Osteocyte (in vitro differentiated cells): ENCODE results near the gene MRPL34. TPM values are rescaled to one million over a fixed set of nuclear protein-coding genes. Genes with fewer than 3 reads are reported as not detected.

Source experiments
- DNase-seq: peaks from one replicate; pipeline ENCODE4 v3.0.0; 2021; ENCODE audit warnings: mixed read lengths; ENCODE audit not compliant: unreplicated experiment; ENCODE audit errors: extremely low spot score
- H3K27ac Mint-ChIP-seq: one replicate; pipeline ENCODE4 v1.8.0; 2021; ENCODE audit warnings: mild to moderate bottlenecking, mixed read lengths; ENCODE audit not compliant: unreplicated experiment
- H3K27me3 Mint-ChIP-seq: one replicate; pipeline ENCODE4 v1.8.0; 2021; ENCODE audit warnings: mixed read lengths; ENCODE audit not compliant: unreplicated experiment
- H3K36me3 Mint-ChIP-seq: one replicate; pipeline ENCODE4 v1.8.0; 2021; ENCODE audit warnings: mixed read lengths; ENCODE audit not compliant: unreplicated experiment
- H3K4me1 Mint-ChIP-seq: one replicate; pipeline ENCODE4 v1.8.0; 2021; ENCODE audit warnings: mixed read lengths; ENCODE audit not compliant: unreplicated experiment
- H3K4me3 Mint-ChIP-seq: one replicate; pipeline ENCODE4 v1.8.0; 2021; ENCODE audit warnings: mild to moderate bottlenecking, moderate library complexity, mixed read lengths; ENCODE audit not compliant: unreplicated experiment
- H3K9me3 Mint-ChIP-seq: one replicate; pipeline ENCODE4 v1.8.0; 2021; ENCODE audit warnings: mixed read lengths; ENCODE audit not compliant: unreplicated experiment
- CTCF ChIP-seq: fragments of 200-600 bp; sonication (generic); IDR thresholded peaks from 2 replicates; pipeline ENCODE4 v1.5.0; 2021; ENCODE audit warnings: antibody characterized with exemption, mild to moderate bottlenecking, moderate library complexity
- total RNA-seq: library from RNA; stranded (reverse); gene quantifications from 2 replicates; pipeline ENCODE4 v1.2.1, GENCODE V29; 2021

The MRPL34 gene
- total RNA-seq, 1 donor from 2014 or later, result 66.9 TPM

DNA sequence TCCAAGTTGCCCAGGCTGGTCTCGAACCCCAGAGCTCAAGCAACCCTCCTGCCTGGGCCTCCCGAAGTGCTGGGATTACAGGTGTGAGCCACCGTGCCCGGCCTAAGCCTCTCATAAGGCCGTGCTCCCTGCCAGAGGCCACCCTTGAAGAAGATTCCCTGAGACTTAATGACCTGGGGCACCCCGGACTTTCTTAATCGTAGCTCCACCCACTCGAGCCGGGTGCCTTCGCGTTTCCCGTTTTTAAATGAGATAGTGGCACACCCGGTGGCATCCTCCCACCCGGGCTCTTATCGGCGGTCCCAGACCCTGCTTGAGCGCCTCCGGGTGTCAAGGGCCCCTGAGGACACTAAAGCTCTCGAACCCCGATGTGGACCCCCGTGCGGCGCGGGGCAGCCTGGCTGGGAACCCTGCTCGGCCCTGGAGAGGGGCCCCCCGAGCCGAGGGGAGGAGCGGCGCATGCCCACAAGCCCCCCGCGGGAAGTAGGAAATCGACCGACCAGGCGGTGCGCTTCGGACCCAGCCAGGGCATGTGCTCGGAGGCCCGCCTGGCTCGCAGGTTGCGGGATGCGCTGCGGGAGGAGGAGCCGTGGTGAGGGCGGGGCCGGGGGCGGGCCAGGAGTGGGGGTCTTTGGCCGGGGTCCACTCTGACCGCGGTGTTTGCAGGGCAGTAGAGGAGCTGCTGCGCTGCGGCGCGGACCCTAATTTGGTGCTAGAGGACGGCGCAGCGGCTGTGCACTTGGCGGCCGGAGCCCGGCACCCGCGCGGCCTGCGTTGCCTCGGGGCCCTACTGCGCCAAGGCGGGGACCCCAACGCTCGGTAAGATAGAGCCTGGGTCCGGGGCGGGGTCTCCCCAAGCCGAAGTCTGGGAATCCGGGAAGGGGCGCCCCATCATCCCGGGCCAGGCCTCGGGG, 24.0 kb upstream of the MRPL34 start, which contains the start of gene ANKLE1:
ANKLE1 (plus strand) TSS at position 511 of the 914 bp plus-strand sequence; CDS start at position 531, 20 bp downstream.
- Mint-ChIP-seq H3K9me3 (no peaks in the 10 kb centered on the region), H3K27ac (no peak within 1 kb of the TSS), H3K4me1 (peaks cover 3% of the 10 kb centered on the region), H3K36me3 (peaks cover 4% of the 10 kb centered on the region), H3K4me3 (peak within 1 kb of the TSS; percentile 65), H3K27me3 (no peaks in the 10 kb centered on the region)
- DNase-seq, result no peak
- no peak for TF ChIP-seq CTCF

- Mint-ChIP-seq H3K36me3 (peaks cover under 1% of the 10 kb centered on the region), H3K27ac (no peak overlapping the region), H3K27me3 (no peaks in the 10 kb centered on the region), H3K4me1 (peaks cover 3% of the 10 kb centered on the region), H3K4me3 (peak overlapping the region; percentile 65), H3K9me3 (no peaks in the 10 kb centered on the region)
- DNase-seq, result peak; percentile 95
- peak; percentile 96 for TF ChIP-seq CTCF
Observed at GRCh38 chr19:17282488-17283125, 23.1 kb upstream of the MRPL34 start.

DNA sequence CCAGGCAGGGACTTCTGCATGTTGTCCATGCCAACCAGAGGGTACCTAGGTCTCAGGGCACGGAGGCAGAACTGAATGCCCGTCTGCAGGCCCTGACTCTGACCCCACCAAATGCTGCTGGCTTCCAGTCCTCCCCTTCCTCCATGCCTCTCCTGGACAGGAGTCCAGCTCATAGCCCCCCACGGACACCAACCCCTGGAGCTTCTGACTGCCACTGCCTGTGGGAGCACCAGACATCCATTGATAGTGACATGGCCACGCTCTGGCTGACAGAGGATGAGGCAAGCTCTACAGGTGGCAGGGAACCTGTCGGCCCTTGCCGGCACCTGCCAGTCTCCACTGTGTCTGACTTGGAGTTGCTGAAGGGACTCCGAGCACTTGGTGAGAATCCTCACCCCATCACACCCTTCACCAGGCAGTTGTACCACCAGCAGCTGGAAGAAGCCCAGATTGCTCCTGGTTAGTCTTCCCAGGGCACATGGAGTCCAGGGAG, 22.1 kb upstream of the MRPL34 start:
- no peaks in the 10 kb centered on the region for H3K27me3 Mint-ChIP-seq
- no peak overlapping the region for H3K4me3 Mint-ChIP-seq
- no peak for DNase-seq
- H3K36me3 Mint-ChIP-seq, result no peaks in the 10 kb centered on the region
- H3K4me1 Mint-ChIP-seq, result peaks cover 3% of the 10 kb centered on the region
- no peaks in the 10 kb centered on the region for H3K9me3 Mint-ChIP-seq
- no peak for TF ChIP-seq CTCF
- H3K27ac Mint-ChIP-seq, result no peak overlapping the region

DNA sequence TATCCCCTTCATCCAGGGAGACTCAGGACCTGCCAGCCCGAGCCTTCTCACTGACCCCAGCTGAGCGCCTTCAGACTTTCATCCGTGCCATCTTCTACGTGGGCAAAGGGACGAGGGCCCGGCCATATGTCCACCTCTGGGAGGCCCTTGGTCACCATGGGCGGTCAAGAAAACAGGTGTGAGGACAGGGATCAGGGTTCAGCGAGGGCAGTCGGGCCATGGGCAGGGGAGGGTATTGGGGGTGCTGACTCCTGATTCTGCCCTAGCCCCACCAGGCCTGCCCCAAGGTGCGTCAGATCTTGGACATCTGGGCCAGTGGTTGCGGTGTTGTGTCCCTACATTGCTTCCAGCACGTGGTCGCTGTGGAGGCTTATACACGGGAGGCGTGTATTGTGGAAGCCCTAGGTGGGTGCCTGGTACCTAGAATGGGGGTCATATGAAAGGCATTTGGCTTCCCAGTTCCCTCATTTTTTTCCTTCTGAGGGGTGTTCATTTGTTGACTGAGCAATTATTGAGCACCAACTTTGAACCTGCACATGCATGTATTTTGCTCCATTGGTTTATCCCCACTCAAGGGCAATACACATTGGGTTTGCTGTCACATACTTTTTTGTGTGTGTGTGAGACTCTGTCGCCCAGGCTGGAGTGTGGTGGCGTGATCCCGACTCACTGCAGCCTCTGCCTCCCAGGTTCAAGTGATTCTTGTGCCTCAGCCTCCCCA, 20.1 kb upstream of the MRPL34 start:
- DNase-seq, result no peak
- no peaks in the 10 kb centered on the region for H3K27me3 Mint-ChIP-seq
- no peaks in the 10 kb centered on the region for H3K9me3 Mint-ChIP-seq
- no peak for TF ChIP-seq CTCF
- no peaks in the 10 kb centered on the region for H3K36me3 Mint-ChIP-seq
- peaks cover 6% of the 10 kb centered on the region for H3K4me1 Mint-ChIP-seq
- no peak overlapping the region for H3K4me3 Mint-ChIP-seq
- no peak overlapping the region for H3K27ac Mint-ChIP-seq
